Activated CD8-positive, alpha-beta memory T cell treated with anti-CD3 and anti-CD28 coated beads, Interleukin-2, amount 50 U/mL, for 1 hour (primary cell): ENCODE results near the gene CCDC9B.

Source experiments
- DNase-seq: peaks from one replicate; pipeline ENCODE4 v3.0.0-alpha.2; 2020; ENCODE audit errors: extremely low read depth

The CCDC9B gene

GRCh38 chr15:40310001-40310959 is 30.5 kb downstream of the CCDC9B start:
- DNase-seq = no peak

DNA sequence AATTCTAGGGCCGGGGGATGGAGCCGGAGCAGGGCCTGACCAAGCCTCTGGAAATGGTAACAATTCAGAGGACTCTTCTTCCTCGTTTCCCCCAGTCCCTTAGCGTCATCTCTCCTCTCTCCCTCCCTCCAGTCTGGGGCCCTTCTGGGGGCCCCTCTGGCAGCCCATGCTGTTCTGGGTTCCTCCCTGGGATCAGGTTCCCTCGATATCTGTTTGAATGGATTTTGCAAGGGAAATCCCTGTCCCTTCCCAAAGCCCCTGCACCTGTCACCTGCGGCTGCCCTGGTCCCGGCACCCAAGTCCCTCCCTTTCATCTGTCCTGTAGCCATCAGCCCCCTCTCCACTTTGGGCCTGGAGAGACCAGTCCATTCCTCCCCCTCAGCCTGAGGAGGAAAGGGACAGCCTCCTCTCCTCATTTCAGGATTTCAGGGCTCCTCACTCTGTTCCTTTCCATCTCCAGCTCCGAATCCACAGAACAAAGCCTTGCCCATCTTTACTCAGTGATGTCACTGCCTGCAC is 31.3 kb downstream of the CCDC9B start:
- DNase-seq = no peak

- DNase-seq = peak; percentile 24
Observed at GRCh38 chr15:40307421-40308211, 33.1 kb downstream of the CCDC9B start, which contains the start of gene PLCB2. PLCB2 (minus strand) TSS chr15:40307935; CDS start chr15:40307672, 263 bp downstream.

DNA sequence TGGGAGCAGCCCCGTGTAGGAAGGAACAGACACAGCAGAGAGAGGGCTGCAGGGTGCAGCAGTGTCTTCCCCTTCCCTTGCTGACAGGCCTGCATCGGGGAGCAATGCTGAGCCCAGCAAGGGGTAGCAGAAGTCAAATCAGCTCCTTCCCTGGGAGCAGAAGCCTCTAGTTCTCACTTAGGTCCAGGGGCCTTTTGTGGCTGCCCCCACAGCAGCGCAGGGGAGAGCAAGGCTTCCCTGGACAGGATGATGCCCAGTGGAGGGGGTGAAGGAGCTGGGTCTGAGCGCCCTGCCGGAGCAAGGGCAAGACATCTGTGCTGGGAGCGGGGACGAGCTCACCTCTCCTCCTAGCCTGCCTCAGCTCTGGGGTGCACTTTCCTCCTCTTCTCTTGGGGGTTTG is 33.8 kb downstream of the CCDC9B start:
- DNase-seq = no peak

DNA sequence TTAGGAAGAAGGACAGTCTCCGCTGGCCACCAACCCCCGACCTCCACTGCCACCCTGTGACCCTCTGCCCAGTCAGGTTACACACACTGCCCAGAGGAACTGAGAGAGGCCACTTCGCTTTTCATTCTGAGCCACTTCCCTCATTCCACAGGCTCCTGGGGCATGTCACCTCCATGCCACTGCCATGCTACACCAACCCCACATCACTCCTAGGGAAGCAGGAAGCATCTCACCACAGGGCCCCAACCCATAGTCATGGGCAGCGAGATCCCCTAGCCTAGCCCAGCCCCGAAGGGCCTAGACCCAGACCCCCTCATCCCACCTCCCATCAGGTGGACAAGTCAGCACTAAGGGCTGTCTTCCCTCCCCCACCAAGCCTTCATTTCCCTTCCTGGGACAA is 34.4 kb downstream of the CCDC9B start:
- no peak for DNase-seq

- DNase-seq = no peak
Observed at GRCh38 chr15:40305281-40305680, 35.5 kb downstream of the CCDC9B start.

DNA sequence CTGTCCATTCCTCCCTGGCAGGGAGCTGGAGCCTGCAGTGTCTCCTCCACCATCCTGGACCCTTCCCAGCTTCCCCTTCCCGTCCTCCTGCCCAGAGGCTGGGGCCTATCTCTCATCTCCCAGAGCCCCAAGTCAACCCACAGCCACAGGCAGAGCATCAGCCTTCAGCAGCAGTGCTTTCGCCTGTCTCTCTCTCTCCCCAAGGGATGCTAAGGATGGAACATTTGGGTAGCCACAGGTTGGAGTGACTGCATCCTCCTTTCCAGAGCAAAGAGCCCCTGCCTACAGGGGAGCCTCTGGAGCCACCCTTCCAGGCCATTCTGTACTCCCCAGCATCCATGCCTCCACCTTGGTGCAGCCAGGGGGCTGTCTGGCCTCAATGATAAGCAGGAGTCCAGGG is 37.2 kb downstream of the CCDC9B start:
- no peak for DNase-seq

DNA sequence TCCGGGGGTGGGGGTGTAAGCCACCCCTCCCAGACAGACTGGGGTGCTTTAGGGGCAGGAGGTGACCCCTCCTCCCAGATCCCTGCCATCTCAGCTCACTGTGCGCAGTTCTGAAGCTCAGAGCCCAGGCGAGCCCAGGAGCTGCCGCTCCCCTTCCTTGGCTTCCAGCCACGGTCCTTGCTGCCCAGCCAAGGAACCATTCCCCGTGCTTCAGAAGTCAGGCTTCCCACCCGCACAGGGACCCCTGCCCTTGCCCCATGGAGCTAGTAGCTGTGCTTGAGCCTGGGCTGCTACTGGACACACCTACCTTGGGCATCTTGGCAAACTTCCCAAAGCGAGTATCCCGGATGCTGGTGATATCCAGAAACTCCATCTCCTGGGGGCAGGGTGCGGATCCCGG is 37.8 kb downstream of the CCDC9B start:
- no peak for DNase-seq

- no peak for DNase-seq
Observed at GRCh38 chr15:40302288-40302886, 38.4 kb downstream of the CCDC9B start.

DNA sequence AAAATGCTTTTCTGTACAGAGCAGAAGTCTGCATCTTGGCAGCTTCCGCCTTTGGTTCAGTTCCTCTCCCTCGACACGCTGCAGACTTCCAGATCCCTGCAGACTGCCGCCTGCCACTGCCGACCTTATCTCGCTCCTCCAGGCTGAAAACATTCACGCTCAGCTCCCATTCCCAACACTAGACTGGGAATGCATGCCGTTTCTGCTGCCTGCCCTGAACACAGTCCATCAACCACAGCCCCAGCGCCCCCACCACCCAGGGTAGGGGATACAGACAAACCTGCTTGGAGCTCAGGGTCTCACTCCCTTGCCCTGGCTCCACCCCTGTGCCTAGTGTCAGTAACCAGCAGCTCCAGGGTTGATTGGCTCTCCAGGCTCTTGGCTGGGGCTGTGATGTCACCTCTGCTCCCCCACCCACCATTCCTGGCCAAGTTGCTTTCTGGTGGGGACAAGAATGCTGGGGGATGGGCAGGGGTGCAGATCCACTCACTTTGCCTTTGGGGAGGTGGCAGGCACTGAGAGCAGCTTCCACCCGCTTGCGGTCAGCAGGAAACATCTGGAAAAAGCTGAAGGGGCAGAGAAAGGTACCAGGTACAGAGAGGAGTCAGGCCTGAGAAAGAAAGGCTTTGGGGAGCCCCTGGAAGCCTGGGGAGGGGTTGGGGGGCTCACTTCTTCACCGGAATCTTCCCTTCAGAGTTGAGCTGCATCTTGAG is 39.1 kb downstream of the CCDC9B start:
- no peak for DNase-seq

- no peak for DNase-seq
Observed at GRCh38 chr15:40300771-40301170, 40.0 kb downstream of the CCDC9B start.

- DNase-seq = no peak
Observed at GRCh38 chr15:40300367-40300766, 40.4 kb downstream of the CCDC9B start.

GRCh38 chr15:40298216-40298935 is 42.4 kb downstream of the CCDC9B start:
- no peak for DNase-seq

DNA sequence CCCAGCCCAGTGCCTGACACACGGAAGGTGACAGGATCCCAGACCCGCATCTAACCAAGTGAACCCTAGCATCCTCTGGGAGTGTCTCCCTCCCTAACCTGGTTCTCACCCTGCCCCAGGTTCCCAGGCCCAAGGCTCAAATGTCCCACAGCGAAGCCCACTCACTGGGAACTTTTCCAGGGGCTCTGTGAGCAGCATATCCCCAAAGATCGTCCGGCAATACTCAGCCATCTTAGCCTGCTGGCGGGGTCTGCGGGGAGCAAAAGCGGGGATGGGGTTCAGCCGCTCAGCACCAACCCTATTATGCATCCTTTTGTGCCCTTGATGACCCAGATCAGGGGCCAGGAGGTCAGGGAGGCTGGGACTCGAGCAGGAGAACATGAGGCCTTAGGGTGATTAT is 43.4 kb downstream of the CCDC9B start:
- DNase-seq = no peak

DNA sequence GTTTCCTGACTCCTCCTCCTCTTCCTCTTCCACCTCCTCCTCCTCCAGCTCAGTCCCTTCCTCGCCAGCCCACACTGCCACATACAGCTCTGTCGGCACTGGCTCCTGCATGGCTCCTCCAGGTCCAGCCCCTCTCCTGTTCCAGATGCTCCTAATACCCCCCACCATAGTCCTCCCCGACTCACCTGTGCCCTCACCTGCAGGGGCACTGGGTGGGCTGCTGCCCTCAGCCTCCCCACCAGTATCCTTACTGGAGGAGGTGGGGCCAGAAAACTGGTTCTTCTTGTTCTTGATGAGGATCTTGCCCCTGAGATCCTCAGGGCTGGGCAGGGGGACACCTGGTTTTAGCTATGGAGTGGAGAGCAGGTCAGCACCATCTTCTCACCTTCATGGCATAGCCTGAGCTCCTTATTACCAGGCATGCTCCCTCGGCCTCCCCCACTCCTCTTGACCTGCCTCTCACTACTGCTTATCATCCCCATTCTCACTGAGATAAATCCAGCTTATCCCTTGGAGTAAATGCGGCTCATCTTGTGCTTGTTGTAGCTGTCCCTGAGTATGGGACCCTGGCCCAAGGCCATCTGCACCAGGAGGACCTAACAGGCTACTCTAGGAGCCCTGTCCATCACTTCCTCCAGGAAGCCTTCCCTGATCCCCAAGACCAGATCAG is 44.0 kb downstream of the CCDC9B start:
- DNase-seq = no peak

DNA sequence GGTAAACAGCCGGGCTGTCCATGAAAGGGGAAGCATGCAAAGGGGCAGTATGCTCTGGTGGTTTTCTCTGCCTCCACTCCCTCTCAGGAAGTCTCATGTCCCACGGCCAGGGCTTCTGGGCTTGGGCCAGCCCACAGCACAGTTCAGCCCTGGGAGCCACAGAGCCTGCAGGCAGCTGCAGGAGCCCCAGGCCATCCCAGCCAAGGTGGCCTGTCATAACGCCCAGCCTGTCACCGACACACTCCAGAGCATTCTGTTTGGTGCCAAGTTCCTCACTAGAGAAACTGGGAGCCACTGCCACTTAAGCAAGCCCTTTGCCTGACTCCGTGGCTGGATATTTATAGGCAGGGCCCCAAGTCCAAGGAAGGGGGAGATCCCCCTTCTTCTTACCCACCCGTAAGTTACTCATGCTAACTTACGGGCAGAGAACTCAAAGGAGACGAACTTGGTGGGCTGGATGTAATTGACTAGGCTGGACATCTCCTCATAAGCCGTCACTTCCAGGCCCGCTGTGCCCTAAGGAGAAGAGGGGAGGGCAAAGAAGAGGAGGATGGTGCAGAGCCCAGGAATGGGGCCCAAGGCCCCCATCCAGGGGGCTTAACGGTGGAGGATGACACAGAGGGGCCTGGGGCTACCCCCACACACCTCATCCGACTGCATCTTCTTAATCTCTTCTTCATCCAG is 44.7 kb downstream of the CCDC9B start:
- DNase-seq = no peak

- no peak for DNase-seq
Observed at GRCh38 chr15:40295297-40295696, 45.4 kb downstream of the CCDC9B start.

DNA sequence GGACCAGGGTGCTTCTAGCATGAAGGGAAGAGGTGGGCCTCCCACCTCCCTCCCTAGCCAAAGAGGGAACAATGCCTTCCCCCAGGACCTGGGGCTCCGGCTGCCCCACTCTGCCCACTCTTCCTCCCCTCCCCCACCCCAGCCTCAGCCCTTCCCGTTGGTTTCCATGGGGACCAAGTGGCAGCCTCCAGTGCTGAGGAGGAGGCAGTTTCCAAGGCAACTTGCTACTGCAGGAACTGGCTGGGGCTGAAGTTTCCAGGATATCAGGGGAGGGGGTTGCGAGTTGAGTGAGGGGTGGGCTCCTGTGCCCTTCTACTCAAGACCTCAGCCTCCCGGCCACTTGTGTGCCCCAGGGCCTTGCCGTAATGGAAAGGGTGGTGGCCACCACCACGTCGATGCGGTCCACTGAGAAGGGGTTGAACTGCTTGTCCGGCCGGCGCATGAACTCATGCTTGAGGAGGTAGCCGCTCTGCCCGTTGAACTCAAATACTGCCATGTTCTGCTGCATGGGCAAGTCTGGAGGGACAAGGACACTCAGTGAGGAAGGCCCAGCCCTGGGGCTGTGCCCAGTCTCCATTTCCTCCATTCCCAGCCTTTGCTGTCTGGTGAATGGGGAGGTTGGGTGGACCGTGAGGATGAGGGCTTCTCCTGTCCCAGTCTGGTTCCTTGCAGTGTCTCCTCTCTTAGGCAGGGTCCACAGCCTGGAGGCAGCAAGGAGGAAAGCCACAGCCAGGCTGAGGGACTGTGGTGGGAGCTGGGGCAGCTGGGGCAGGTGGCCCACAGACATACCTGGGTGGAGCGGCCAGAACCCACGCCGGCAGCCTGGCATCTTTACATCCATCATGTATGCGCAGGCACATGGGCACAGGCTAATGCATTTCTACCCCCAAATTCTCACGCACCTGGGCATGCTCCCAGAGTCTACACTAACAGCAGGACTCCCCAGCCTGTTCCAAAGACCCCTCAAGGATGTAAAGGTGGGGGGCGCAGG is 46.5 kb downstream of the CCDC9B start:
- no peak for DNase-seq
